Peyer's patch (tissue), 4 donors: ENCODE data around the gene RARA. TPM values are rescaled to one million over a fixed set of nuclear protein-coding genes. Genes with fewer than 3 reads are reported as not detected.
A peak's percentile ranks its signal among the peaks of the same experiment; 100 is the strongest.

ENCODE experiments used
- DNase-seq, 3 donors: peaks; one replicate each; pipeline ENCODE4 v3.0.0-alpha.2; 2017 to 2019
- H3K27ac ChIP-seq, 4 donors: fragments of 200-600 bp; sonication (generic); one replicate each; pipeline ENCODE4 v1.5.1; 2016 to 2019
- H3K27me3 ChIP-seq, 2 donors: fragments of 200-600 bp; sonication (generic); one replicate each; pipeline ENCODE4 v1.5.1; 2019
- H3K36me3 ChIP-seq, 3 donors: fragments of 200-600 bp; sonication (generic); one replicate each; pipeline ENCODE4 v1.5.1; 2016 to 2019
- H3K4me1 ChIP-seq, 4 donors: fragments of 200-600 bp; sonication (generic); one replicate each; pipeline ENCODE4 v1.5.1; 2016 to 2019
- H3K4me3 ChIP-seq, 4 donors: fragments of 200-600 bp; sonication (generic); 1 replicate in 3 of 4; 2 replicates in 1 of 4; pipeline ENCODE4 v1.5.1; 2016 to 2019; ENCODE audit warnings: mild to moderate bottlenecking in 1 of 4
- H3K9me3 ChIP-seq, 4 donors: fragments of 200-600 bp; sonication (generic); one replicate each; pipeline ENCODE4 v1.5.1; 2016 to 2019; ENCODE audit warnings: mild to moderate bottlenecking in 1 of 4
- CTCF ChIP-seq, 6 experiments: fragments of 450-650 bp in 4 of 6; fragments of 200-600 bp in 2 of 6; sonication (generic) in 1 of 6; IDR thresholded peaks; one replicate each; pipeline ENCODE4 v1.5.1; 2017 to 2019; ENCODE audit warnings: antibody characterized with exemption in 6 of 6, mild to moderate bottlenecking in 3 of 6, moderate library complexity in 1 of 6
- POLR2A ChIP-seq, 2 donors: fragments of 450-650 bp; IDR thresholded peaks; one replicate each; pipeline ENCODE4 v1.5.1; 2017; ENCODE audit warnings: antibody characterized with exemption in 2 of 2, mild to moderate bottlenecking in 2 of 2, moderate library complexity in 2 of 2
- total RNA-seq, 4 donors: library from RNA; depleted of rRNA; stranded (reverse); fragments of >200 nt; gene quantifications; one replicate each; pipeline ENCODE4 v1.1.0, GENCODE V29; 2016

The RARA gene
- total RNA-seq, 4 donors from 2014 or later: 46.2 to 93.3 (median 72.1) TPM

- Histone ChIP-seq H3K4me1 (peaks cover 10 to 89% (median 25%) of the 10 kb centered on the region in 4 donors), H3K36me3 (no peaks in the 10 kb centered on the region), H3K27ac (peak overlapping the region in 3 of 4 donors; percentile 25 to 37 (median 31)), H3K4me3 (no peak overlapping the region), H3K27me3 (no peaks in the 10 kb centered on the region), H3K9me3 (no peaks in the 10 kb centered on the region)
- DNase-seq: peak in 2 of 3 donors; percentile 51 to 56
- TF ChIP-seq CTCF (IDR thresholded peaks at IDR 0.05) (no peak), POLR2A (IDR thresholded peaks at IDR 0.05) (no peak)
Observed at GRCh38 chr17:40311575-40311974, 2.6 kb downstream of the RARA start.

- no peaks in the 10 kb centered on the region for H3K27me3 ChIP-seq
- H3K4me1 ChIP-seq: peaks cover 11 to 89% (median 23%) of the 10 kb centered on the region in 4 donors
- DNase-seq: peak in 1 of 3 donors; percentile 44
- H3K27ac ChIP-seq: peak overlapping the region in 2 of 4 donors; percentile 25 to 38
- no peaks in the 10 kb centered on the region for H3K36me3 ChIP-seq
- no peak overlapping the region for H3K4me3 ChIP-seq
- TF ChIP-seq POLR2A (IDR thresholded peaks at IDR 0.05): no peak
- TF ChIP-seq CTCF (IDR thresholded peaks at IDR 0.05): no peak
- no peaks in the 10 kb centered on the region for H3K9me3 ChIP-seq
Observed at GRCh38 chr17:40312131-40312731, 3.3 kb downstream of the RARA start.

GRCh38 chr17:40312893-40313667 is 4.1 kb downstream of the RARA start:
- no peaks in the 10 kb centered on the region for H3K27me3 ChIP-seq
- peak overlapping the region in 1 of 4 donors; percentile 25 for H3K27ac ChIP-seq
- H3K4me1 ChIP-seq: peaks cover 12 to 86% (median 18%) of the 10 kb centered on the region in 4 donors
- no peaks in the 10 kb centered on the region for H3K9me3 ChIP-seq
- DNase-seq: peak in 1 of 3 donors; percentile 45
- H3K36me3 ChIP-seq: no peaks in the 10 kb centered on the region
- H3K4me3 ChIP-seq: no peak overlapping the region
- TF ChIP-seq POLR2A (IDR thresholded peaks at IDR 0.05): no peak

GRCh38 chr17:40313668-40314583 is 4.9 kb downstream of the RARA start:
- peak in 1 of 3 donors; percentile 49 for DNase-seq
- Histone ChIP-seq H3K4me1 (peaks cover 8 to 81% (median 15%) of the 10 kb centered on the region in 4 donors), H3K27ac (peak overlapping the region in 2 of 4 donors; percentile 2 to 53), H3K27me3 (no peaks in the 10 kb centered on the region), H3K4me3 (no peak overlapping the region), H3K36me3 (no peaks in the 10 kb centered on the region), H3K9me3 (no peaks in the 10 kb centered on the region)
- no peak for TF ChIP-seq POLR2A (IDR thresholded peaks at IDR 0.05)
- TF ChIP-seq CTCF (IDR thresholded peaks at IDR 0.05): no peak

- TF ChIP-seq CTCF (IDR thresholded peaks at IDR 0.05) (no peak), POLR2A (IDR thresholded peaks at IDR 0.05) (no peak)
- H3K27ac ChIP-seq: peak overlapping the region in 2 of 4 donors; percentile 2 to 53
Observed at GRCh38 chr17:40314584-40314956, 5.6 kb downstream of the RARA start.

More at GRCh38 chr17:40314584-40314956, 5.6 kb downstream of the RARA start:
- Histone ChIP-seq H3K4me1 (peaks cover 8 to 83% (median 16%) of the 10 kb centered on the region in 4 donors), H3K9me3 (no peaks in the 10 kb centered on the region), H3K4me3 (no peak overlapping the region), H3K27me3 (no peaks in the 10 kb centered on the region), H3K36me3 (no peaks in the 10 kb centered on the region)
- peak; percentile 58 to 95 (median 93) for DNase-seq
